HG02642 (cell line): Measurements from ENCODE around the gene ABCB9.
"Not testable (repeated sequence)": the region's sequence is repeated elsewhere in the genome, so short reads cannot be mapped to it uniquely, and the experiment has no call there.

Experiments
- ATAC-seq: cut with Tn5 transposase; IDR thresholded peaks from one replicate; pipeline ENCODE4 v1.9.1; 2021; ENCODE audit warnings: mild to moderate bottlenecking; ENCODE audit not compliant: unreplicated experiment, poor library complexity

Gene ABCB9

GRCh38 chr12:122965851-122966742 is at the start of gene ABCB9:
TSS of gene ABCB9 (minus strand) at chr12:122966463. CDS start at chr12:122960235, 6,228 bp downstream.
- no peak for ATAC-seq

- ATAC-seq: not testable (repeated sequence)
Observed at GRCh38 chr12:123014473-123014872, 48.2 kb upstream of the ABCB9 start.

- ATAC-seq: no peak
Observed at GRCh38 chr12:123013185-123014095, 47.2 kb upstream of the ABCB9 start.

- ATAC-seq: no peak
Observed at GRCh38 chr12:123011701-123012100, 45.4 kb upstream of the ABCB9 start.

GRCh38 chr12:123010681-123011080 is 44.4 kb upstream of the ABCB9 start:
- no peak for ATAC-seq

- no peak for ATAC-seq
Observed at GRCh38 chr12:123010110-123010509, 43.8 kb upstream of the ABCB9 start.

GRCh38 chr12:123006977-123007376 is 40.7 kb upstream of the ABCB9 start:
- ATAC-seq: no peak

GRCh38 chr12:123005081-123005626 is 38.9 kb upstream of the ABCB9 start:
- no peak for ATAC-seq

- no peak for ATAC-seq
Observed at GRCh38 chr12:123004287-123004686, 38.0 kb upstream of the ABCB9 start.

GRCh38 chr12:123003257-123003656 is 37.0 kb upstream of the ABCB9 start:
- no peak for ATAC-seq

GRCh38 chr12:123001464-123001863 is 35.2 kb upstream of the ABCB9 start:
- no peak for ATAC-seq

- no peak for ATAC-seq
Observed at GRCh38 chr12:123000578-123000977, 34.3 kb upstream of the ABCB9 start.

GRCh38 chr12:122999986-123000420 is 33.7 kb upstream of the ABCB9 start:
- ATAC-seq: no peak

GRCh38 chr12:122999196-122999946 is 33.1 kb upstream of the ABCB9 start:
- ATAC-seq: no peak

GRCh38 chr12:122998316-122998715 is 32.1 kb upstream of the ABCB9 start:
- no peak for ATAC-seq

- ATAC-seq: no peak
Observed at GRCh38 chr12:122997343-122998250, 31.3 kb upstream of the ABCB9 start.

GRCh38 chr12:122996621-122997342 is 30.5 kb upstream of the ABCB9 start:
- ATAC-seq: no peak

GRCh38 chr12:122996188-122996601 is 29.9 kb upstream of the ABCB9 start:
- ATAC-seq: no peak
